ENCODE measurements around the gene RNF19B. TPM values are rescaled to one million over a fixed set of nuclear protein-coding genes. Genes with fewer than 3 reads are reported as not detected.

Gene RNF19B
- total RNA-seq, 1 donor from 2014 or later = 138 TPM

DNA sequence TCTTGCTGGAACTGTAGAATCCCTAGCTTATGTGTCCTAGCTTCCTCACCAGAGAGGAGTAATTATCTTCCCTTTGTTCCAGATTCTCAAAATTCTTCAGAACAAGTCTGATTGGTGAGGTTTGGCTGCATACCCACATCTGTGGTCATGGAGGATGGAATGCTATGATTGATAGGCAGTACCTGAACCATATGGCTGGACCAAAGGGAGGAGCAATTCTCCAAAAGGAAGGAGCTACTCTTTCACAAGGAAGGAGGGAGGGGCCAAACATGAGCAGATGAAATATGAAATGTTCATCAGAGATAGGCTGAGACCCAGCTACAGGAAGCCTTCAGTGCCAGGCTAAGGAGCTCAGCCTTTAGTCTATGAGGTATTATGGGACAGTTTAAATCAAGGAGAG is 5.0 kb upstream of the RNF19B start:
- intact Hi-C loops (cut with micrococcal nuclease) = no loop called here

DNA sequence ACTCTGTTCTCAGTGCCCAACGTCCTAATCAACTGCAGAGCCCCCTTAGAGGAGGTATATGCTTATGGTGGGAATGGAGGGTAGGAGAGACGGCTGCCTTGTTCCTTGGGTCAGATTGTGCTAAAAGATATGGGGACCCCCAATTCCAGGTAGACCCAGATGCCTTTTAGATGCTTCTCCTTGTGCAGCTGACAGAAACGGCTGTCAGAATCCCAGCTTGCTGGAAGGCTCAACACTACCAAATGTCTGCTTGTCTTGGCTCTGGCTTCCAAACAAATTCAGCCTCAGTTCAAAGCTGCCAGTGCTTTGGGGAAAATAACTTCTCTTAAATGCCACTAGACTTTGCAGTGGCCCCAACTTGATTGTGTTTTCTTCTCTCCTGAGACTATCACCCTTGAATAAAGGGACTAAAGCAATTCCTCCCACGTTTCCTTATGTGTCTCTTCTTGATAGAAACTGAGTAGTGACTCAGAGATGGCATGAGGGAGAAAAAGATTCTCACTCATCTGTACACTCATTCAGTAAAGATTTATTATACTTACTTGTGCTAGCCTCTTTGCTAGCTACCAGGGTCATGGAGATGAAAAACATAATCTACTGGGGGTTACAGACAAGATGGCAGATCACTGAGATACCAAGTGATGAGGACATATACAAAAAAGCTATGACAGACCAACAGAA is 3.4 kb upstream of the RNF19B start:
- intact Hi-C loops (cut with micrococcal nuclease) = no loop called here

DNA sequence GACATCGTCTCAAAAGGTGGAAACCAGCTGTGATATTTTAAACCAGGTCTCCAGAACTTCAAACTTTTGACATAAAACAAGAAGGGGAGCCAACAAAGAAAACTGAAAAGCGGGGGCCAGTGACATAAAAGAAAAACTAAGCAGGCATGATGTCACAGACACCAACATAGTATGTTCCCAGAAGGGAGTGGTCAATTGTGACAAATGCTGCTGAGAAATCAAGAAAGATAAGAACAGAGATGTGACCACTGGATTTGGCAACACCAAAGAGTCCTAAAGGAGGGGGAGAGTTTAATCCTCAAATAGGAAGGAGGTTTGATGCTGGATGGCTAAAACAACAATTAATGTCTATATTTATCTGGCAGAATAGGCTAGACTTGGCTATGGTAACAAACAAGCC is 2.3 kb upstream of the RNF19B start:
- intact Hi-C loops (cut with micrococcal nuclease) = no loop called here

DNA sequence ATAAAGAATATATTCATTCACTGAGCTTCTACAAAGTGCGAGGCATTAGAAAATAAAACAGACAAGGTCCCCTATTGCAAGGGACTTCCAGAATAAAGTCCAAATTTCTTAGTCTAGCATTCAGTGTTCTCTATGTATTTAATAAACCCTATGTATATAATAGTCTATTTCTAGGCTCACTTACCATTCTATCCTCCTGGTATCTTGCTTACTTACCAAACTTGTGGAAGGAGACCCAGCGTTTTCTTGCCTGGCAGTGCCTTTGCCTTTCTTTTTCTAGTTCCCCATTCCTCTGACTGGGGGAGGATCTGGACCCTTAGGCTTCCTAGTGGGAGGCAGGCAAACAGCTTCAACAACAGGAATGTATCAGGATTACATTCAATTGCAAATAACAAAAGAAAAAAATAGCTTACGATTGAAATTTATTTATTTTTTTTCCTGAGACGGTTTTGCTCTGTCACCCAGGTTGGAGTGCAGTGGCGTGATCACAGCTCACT is 690 bp upstream of the RNF19B start:
- intact Hi-C loops (cut with micrococcal nuclease) = loop anchor here (2.0 kb wide), 1 partner anchor 314 kb away; the partner anchor contains the start of genes RBBP4 and ZBTB8OS

DNA sequence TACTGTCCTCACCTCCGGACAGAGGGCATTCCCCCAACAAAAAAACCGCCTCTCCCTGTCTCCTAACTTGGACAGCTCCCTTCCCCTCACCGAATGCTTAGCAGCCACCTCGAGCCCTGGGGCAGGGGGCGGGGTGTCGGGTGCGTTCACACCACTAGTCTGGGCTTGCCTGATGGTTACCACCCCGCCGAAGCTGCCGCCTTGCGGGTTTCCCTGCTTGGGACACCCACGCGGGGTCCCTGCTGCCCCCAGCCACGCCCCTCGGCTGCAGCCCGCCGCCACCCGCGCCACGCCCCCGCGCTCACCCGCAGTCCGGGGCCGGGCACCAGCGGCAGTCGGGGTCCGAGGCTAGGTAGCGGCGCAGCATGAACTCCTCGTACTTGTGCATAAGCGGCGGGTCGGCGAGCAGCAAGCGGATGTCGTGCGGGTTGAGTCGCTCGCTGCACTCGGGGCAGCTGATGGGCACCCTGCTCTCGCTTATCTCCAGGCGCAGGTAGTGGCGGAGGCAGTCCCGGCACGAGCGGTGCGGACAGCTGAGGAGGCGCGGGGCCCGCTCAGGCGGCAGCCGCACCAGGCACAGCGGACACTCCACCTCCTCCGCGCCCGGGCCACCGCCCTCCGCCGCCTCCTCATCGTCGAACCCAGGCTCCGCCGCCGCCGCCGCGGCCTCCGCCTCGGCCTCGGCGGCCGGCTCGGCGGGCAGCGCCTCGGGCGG is 706 bp downstream of the RNF19B start:
- intact Hi-C loops (cut with micrococcal nuclease) = loop anchor here (1.0 to 2.0 kb wide), 8 partner anchors 17 to 313 kb away; partner anchors contain the start of genes RBBP4, S100PBP, YARS1 and ZBTB8OS

DNA sequence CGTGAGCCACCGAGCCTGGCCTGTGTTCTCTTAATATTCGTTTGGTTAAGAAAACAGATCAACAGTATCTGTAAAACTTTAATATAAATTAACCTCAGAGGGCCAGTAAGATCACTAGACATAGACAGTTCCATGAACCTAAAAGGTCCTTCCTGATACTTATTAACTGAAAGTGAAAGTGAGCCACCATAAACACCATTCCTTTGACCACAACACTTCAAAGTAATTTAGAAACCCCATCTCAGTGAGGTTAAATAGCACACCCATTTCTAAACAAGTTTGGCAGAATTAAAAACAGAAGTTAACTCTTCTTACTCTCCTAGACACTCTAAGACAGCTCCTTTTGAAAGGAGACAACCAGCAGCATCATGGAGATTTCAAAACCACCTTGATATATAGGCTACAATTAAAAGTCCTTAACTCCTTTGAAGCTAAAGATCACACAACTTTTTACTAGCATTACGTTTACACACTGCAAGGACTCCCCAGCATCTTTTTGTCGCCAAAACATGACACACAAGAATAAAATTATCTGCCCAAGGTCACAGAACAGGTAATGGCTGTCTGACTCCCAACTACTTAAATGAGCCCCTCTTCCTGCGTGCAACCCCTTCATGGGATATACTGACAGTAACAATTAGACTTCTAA is 2.2 kb downstream of the RNF19B start:
- intact Hi-C loops (cut with micrococcal nuclease) = loop anchor here (1.0 to 2.0 kb wide), 3 partner anchors 9 to 119 kb away; partner anchors contain the start of gene AZIN2

DNA sequence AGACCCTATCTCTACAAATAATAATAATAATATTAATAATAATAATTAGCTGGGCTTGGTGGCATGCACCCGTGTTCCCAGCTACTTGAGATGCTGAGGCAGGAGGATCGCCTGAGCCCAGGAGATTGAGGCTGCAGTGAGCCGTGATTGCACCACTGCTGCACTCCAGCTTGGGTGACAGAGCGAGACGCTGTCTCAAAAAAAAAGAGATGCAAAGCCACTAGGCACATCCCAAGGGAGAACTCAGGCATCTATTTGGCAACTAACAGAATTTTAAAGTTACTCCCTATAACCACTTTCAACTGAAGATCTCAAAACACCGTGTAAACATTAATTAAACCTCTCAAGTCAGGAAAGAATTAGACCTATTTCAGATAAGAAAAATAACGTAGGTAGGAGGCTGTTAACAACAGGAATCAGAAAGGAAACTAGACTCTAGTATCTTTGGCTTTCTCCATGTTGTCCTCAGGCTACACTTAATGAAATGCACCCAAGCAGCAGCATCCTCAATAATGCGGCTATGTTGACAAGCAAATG is 3.7 kb downstream of the RNF19B start:
- intact Hi-C loops (cut with micrococcal nuclease) = no loop called here

DNA sequence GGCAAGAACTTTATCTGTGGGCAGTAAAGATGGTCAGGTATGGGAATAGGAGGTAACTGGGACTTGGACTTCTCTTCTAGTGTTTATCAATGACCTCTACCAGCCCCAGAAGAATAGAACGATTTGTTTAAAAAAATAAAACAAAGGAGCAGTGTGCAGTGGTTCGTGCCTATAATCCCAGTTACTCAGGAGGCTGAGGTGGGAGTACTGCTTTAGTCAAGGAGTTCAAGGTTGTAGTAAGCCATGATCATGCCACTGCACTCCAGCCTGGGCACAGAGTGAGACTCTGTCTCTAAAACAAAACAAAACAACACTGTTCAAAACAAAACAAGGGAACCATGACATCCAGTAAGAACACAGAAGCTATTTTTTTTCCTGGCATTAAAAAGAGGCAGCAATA is 4.3 kb downstream of the RNF19B start:
- intact Hi-C loops (cut with micrococcal nuclease) = no loop called here

DNA sequence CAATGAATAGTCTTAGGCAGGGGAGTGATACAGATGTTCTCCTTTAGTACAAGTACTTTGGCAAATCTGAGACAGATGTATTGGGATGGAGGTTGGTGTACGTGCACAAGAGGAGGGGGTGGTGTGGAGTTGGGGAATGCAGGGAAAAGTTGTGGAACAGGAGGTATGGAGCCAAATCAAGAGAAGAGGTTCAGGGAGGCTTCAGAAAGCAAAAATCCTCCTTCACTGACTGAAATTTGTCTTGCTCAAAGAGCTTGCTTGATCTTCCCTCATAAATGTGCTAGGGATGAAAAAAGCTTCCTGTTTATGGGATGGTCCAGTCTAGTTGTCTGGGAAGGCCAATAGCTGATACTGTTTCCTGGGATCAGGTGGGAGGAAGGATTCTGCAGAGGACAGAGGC is 5.8 kb downstream of the RNF19B start:
- intact Hi-C loops (cut with micrococcal nuclease) = no loop called here

DNA sequence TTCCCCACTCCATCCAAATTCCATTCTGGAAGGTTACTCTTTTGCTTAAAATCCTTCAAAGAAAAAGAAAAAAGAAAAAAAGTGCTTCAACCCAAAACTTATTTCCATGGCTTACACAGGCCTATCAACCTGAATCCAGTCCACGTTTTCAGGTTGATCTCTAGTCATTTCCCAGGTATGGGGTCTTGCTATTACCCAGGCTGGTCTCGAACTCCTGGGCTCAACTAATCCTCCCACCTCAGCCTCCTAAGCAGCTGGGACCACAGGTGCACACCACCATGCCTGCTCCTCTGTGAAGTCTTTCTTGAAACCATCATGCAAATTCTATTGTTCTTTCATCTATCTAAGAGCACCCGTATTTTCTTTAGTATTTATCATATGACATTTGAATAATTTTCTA is 7.6 kb downstream of the RNF19B start:
- intact Hi-C loops (cut with micrococcal nuclease) = no loop called here

DNA sequence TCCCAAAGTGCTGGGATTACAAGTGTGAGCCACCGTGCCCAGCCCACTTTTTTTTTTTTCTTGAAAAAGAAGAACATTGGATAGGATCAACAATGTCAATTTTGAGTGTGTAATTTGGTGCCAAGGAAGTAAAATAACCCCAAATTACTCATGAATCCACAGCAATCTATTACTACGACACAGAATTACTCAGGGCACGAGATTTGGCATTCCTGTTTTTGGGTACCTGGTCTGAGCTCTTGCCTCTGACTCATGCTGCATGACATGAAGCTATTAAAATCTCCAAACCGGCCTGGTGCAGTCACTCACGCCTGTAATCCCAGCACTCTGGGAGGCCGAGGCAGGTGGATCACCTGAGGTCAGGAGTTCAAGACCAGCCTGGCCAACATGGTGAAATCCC is 10.4 kb downstream of the RNF19B start:
- intact Hi-C loops (cut with micrococcal nuclease) = no loop called here

DNA sequence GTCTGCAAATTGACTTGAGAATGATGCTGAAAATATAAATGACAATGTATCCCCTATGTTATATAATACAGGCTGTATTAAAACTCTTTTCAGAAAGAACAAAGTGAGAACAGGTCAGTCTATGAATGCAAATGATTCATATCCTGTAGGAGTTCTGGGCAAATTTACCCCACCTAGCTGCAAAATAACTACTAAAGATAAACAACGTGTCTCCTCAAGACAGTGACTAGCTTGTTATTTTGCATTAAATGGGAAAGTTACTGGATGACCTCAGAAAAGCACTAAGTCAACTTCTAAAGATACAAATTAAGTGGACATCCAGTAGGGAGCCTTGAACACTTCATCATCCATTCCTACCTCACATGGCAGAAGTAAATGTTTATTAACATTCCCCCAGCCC is 11.1 kb downstream of the RNF19B start:
- intact Hi-C loops (cut with micrococcal nuclease) = loop anchor here (1.0 kb wide), 1 partner anchor 9 kb away; no protein-coding TSS in a partner anchor

DNA sequence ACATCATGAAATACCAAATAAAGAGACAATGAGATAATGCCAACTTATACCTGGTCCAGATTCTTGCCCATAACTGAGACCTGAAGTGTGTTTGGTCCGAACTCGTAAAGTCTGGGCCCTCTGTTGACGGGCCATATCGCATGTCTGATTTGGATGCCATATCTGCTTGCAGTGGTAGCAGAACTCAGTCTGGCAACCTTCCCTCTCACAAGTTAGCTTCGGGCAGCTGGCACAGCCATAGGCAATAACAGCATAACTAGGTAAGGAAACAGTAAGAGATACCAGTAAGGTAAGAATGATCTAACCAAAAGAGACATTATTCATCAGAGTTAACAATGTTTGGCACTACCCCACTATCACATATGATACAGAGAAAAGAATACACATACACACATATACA is 15.1 kb downstream of the RNF19B start:
- intact Hi-C loops (cut with micrococcal nuclease) = no loop called here

DNA sequence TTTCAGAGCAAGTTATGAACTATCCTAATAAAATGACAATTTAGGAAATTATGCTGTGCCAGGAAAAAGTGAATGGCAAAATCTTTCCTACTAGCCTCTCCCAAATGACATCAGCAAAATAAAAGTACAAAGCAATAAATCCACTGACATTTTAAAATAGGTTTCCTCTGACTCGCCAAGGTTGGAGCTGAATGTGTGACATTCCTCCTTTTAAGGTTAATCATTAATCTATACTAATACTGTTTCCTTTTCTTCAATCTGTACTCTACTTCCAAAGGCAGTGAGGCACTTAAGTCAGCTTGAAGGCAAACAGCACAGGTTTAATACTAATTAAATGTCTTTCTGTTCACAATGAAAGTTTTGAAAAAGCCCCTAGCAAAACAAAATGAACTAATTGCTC is 15.7 kb downstream of the RNF19B start:
- intact Hi-C loops (cut with micrococcal nuclease) = no loop called here

DNA sequence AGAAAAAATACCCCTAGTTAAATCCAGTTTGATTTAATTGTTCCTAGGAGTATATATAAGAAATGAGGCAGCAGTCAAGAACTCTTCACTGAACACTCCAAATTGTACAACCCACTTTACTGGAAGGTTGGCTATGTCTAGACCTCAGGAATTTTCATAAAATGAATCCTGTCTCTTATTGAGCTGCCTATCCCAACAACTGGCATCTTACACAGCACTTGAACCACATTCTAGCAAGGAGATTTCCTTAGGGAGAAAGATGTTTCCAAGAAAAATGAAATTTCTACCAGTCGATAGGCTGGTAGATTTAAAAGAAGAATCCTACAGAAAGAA is 16.3 kb downstream of the RNF19B start:
- intact Hi-C loops (cut with micrococcal nuclease) = no loop called here

DNA sequence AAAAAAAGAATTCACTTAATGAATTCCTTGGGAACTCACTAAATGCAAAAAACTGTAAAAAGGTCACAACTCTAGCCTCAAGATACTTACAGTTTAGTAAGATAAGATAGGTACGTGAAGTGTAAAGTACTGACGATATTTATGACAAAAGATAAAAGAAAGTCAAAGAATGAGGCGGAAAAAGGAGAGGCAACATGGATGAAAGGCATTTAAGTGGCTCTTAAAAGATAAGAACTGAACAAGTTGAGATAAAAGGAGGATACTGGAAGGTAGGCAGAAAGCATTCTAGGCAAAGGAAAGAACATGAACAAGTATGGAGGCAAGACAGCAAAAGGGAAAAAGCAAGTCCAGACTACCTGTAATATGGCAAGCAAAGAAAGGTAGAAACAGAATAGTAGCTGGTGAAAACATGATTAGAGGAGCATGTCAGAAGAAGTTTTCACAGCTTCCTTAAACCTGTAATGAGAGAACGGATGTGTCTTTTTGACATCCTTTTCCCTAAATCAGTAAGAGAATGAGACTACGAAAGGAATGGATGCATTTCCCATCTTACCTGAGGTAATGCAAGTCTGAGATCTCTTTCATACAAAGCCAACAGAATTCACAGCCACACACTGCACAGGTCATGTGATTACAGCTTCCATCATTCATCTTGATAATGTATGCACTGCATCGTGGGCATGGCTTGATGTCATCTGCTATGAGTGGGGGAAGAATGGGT is 16.8 kb downstream of the RNF19B start:
- intact Hi-C loops (cut with micrococcal nuclease) = no loop called here

DNA sequence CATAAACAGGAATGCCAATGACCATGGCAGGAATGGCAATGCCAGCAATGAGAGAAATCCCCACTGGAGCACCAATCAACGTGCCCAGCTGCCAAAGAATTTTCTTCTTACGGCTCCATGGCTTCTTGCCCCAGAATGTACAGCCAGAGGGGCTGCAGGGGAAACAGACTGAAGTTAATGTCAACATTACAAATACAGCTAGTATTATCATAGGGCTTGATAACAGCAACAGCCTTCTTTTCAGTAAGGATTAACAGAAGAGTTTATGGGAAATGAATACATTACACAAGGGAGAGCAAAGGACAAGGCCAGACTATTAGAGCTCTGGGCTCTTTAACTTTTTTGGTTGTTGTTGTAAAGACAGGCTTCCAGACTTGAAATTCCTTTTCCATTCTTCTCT is 18.2 kb downstream of the RNF19B start:
- intact Hi-C loops (cut with micrococcal nuclease) = no loop called here

DNA sequence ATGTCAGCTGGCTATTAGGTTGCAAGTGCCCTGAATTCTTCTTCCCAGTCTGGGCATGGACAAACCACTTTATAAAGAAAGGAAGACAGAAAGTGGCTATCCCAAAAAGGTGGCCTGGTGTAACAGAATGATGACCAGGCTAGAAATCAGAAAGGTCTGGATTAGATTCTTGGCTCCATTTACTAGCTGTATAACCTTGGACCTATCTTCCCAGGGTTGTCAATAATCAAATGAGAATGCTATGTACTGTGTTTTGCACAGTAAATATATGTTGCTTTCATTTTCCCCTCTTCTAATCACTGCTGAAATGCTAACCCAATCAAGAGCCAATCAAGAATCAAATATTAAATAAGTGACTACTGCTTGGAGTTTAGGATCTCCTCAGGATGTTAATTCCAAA is 20.4 kb downstream of the RNF19B start:
- intact Hi-C loops (cut with micrococcal nuclease) = no loop called here

DNA sequence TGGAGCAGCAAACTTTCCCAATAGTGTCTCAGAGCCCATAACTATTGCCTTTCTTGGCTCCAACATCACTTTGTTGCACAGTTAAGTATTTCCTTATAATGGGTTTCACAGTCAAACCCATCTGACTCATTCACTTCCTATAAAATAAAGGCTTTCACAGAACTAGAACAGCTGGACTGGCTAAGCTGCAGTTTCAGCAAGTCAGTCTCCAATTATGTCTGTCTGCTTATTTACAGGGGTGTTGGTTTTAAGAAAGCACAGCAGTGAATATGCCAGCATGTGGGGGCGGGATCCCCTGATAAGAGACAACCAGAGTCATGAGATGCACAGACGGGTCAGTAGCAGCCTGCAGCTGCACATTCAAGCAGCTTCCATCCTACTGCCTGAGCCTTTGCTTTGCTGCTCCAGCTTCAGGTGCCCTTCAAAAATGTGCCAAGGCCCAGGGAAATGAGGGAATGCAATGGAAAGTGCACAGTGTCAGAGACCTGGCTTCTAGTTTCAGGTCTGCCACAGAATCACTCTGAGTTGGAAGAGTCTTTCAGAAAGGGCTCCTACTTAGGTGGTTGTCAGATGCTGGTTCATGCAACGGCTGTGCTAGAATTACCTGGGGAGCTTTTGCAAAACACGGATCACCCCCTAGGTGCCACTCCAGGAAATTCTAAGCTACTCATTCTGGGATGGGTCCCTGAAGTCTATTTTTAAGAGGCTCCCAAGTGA is 24.8 kb downstream of the RNF19B start:
- intact Hi-C loops (cut with micrococcal nuclease) = no loop called here

DNA sequence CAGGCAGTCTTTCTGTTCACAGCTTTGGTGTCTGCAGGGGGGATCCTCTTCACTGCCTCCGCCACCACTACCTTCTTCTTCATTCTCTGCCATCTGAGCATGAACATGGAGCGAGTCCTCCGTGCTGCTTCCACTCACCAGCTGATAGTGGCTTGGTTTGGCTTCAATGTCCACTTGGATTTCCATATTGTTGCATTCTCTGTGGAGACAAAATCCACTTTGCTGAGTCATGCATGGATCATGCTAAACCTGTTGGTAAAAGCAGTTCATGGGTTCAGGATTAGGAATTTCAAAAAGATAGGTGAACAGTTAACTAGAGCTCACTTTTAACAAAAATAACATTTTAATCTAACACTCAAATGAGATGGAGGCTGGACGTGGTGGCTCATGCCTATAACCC is 27.5 kb downstream of the RNF19B start:
- intact Hi-C loops (cut with micrococcal nuclease) = no loop called here

DNA sequence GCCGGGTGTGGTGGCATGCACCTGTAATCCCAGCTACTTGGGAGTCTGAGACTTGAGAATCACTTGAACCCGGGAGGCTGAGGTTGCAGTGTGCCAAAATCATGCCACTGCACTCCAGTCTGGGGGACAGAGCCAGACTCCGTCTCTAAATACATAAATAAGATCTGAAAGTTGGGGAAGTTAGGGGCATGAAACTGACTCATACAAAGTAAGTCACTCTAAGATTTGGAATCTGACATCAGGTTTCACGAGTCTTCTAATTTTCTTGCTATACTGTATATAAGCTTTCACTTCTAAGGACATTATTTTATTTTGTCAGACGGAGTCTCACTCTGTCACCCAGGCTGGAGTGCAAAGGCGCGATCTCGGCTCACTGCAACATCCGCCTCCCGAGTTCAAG is 30.1 kb downstream of the RNF19B start:
- intact Hi-C loops (cut with micrococcal nuclease) = loop anchor here (5.0 kb wide), 1 partner anchor 248 kb away; the partner anchor contains the start of gene TRIM62

Data from T-helper 1 cell treated with Interleukin-12 subunit alpha and Interleukin-12 subunit beta and Interleukin-4 antibody, amounts not matched to agents 30 ng/mL and 1 ng/mL, for 36 hours (primary cell).